NT2/D1 (cell line): ENCODE measurements around the gene PCDHAC2.

Experiments used
- DNase-seq: peaks from one replicate; pipeline ENCODE4 v3.0.0-alpha.2; 2011; ENCODE audit warnings: low read depth, low spot score
- H3K27me3 ChIP-seq: 2 replicates; pipeline ENCODE4 v1.6.0; 2011; ENCODE audit warnings: mild to moderate bottlenecking; ENCODE audit not compliant: insufficient read length, insufficient read depth
- H3K36me3 ChIP-seq: 2 replicates; pipeline ENCODE4 v1.6.1; 2011; ENCODE audit warnings: mild to moderate bottlenecking, low read length, mixed read lengths; ENCODE audit not compliant: insufficient read depth, insufficient read length
- H3K4me1 ChIP-seq: 2 replicates; pipeline ENCODE4 v1.5.1; 2011; ENCODE audit not compliant: insufficient read depth, insufficient read length
- H3K4me3 ChIP-seq: 2 replicates; pipeline ENCODE4 v1.5.1; 2011; ENCODE audit warnings: low read depth; ENCODE audit not compliant: insufficient read length
- H3K9ac ChIP-seq: 2 replicates; pipeline ENCODE4 v1.6.0; 2011; ENCODE audit warnings: low read depth; ENCODE audit not compliant: insufficient read length
- H3K9me3 ChIP-seq: 2 replicates; pipeline ENCODE4 v1.5.1; 2011; ENCODE audit warnings: mild to moderate bottlenecking, low read length; ENCODE audit not compliant: insufficient read depth
- SUZ12 ChIP-seq: IDR thresholded peaks from 2 replicates; pipeline ENCODE4 v1.6.1; 2011; ENCODE audit not compliant: insufficient read length, insufficient read depth; ENCODE audit errors: extremely low read depth
- YY1 ChIP-seq: IDR thresholded peaks from 2 replicates; pipeline ENCODE4 v1.6.1; 2011; ENCODE audit not compliant: insufficient read length, insufficient read depth
- ZNF274 ChIP-seq: IDR thresholded peaks from 2 replicates; pipeline ENCODE4 v1.6.1; 2011; ENCODE audit warnings: mild to moderate bottlenecking, low read depth, low read length

Gene PCDHAC2

DNA sequence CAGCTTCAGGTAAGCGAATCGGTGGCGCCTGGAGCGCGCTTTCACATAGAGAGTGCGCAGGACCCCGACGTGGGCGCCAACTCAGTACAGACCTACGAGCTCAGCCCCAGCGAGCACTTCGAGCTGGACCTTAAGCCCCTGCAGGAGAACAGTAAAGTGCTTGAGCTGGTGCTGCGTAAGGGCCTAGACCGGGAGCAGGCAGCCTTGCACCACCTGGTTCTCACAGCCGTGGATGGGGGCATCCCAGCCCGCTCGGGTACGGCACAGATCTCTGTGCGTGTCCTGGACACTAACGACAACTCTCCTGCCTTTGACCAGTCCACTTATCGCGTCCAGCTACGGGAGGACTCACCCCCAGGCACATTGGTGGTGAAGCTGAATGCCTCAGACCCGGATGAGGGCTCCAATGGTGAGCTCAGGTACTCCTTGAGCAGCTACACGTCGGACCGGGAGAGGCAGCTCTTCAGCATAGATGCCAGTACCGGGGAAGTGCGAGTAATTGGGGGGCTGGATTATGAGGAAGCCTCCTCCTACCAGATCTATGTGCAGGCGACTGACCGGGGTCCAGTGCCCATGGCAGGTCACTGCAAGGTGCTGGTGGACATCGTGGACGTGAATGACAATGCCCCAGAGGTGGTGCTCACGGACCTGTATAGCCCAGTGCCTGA is 1.1 kb downstream of the PCDHAC2 start:
- no peaks in the 10 kb centered on the region for H3K4me1 ChIP-seq
- DNase-seq: no peak
- no peaks in the 10 kb centered on the region for H3K36me3 ChIP-seq
- peak overlapping the region; percentile 66 for H3K9ac ChIP-seq
- peaks cover 39% of the 10 kb centered on the region for H3K27me3 ChIP-seq
- H3K4me3 ChIP-seq: peak overlapping the region; percentile 56
- TF ChIP-seq SUZ12 (no peak), ZNF274 (no peak), YY1 (no peak)
- H3K9me3 ChIP-seq: no peaks in the 10 kb centered on the region

DNA sequence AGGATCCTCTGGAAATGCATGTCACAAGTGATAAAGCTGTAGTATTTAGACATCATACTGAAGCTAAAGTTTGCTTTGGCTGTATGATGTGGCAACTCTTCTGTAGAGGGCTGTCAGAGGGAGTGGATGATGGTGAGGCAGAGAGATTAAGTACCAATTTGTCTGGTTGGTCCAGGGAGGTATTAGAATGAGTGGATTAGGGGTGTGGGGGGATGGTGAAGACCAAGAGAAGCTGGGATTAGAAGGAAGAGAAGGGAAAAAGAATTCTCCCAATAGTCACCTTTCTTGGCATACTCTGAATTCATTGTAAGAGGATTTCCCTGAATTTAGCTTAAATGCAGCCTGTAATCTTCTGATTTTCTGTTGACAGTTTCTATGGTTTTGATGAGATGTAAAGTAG is 3.6 kb downstream of the PCDHAC2 start:
- Histone ChIP-seq H3K4me1 (no peaks in the 10 kb centered on the region), H3K9ac (no peak overlapping the region), H3K4me3 (no peak overlapping the region), H3K36me3 (no peaks in the 10 kb centered on the region), H3K9me3 (no peaks in the 10 kb centered on the region), H3K27me3 (peaks cover 33% of the 10 kb centered on the region)
- no peak for DNase-seq
- no peak for TF ChIP-seq YY1
- TF ChIP-seq ZNF274: no peak
- no peak for TF ChIP-seq SUZ12

DNA sequence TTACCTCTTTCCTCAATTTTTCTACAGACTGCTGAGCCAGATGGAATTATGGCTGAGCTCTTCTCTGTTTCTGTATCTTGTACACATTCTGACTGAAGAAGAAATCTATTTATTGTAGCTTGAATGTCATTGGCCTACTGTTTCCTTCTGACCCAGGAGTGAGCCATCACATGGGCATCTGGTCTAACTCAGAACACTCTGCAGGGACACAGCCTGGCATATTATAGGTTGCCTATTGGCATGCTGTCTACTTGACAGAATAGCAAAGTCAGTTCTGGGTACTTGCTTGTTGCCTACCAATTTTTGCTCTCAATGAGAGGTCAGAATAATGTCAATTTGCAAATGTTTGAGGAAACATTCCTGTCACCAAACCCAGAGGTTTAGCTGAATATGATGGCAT is 7.3 kb downstream of the PCDHAC2 start:
- no peak for TF ChIP-seq SUZ12
- Histone ChIP-seq H3K9me3 (no peaks in the 10 kb centered on the region), H3K36me3 (no peaks in the 10 kb centered on the region), H3K9ac (no peak overlapping the region), H3K4me1 (no peaks in the 10 kb centered on the region), H3K27me3 (peaks cover 5% of the 10 kb centered on the region), H3K4me3 (no peak overlapping the region)
- DNase-seq: no peak

DNA sequence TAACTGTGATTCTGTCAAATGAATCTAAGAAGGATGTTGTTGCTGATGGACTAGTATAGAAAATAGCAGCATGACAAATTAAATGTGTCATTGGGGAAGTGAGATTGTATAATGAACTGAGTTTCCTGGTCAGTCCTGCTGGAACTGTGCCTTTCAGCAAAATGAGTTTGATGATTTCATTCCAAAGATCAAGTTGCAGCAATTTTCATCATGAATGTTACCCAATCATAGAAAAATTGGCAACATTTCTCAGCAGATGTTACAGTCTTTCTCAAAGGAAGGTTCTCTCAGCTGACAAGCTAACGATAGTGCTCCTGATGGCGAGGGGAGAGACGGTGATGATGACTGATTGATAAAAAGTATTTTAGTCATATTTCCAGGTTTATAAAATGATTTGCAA is 10.7 kb downstream of the PCDHAC2 start:
- TF ChIP-seq SUZ12 (no peak), YY1 (no peak)
- Histone ChIP-seq H3K4me3 (no peak overlapping the region), H3K4me1 (no peaks in the 10 kb centered on the region), H3K36me3 (no peaks in the 10 kb centered on the region), H3K27me3 (no peaks in the 10 kb centered on the region), H3K9me3 (no peaks in the 10 kb centered on the region), H3K9ac (no peak overlapping the region)
- no peak for DNase-seq

DNA sequence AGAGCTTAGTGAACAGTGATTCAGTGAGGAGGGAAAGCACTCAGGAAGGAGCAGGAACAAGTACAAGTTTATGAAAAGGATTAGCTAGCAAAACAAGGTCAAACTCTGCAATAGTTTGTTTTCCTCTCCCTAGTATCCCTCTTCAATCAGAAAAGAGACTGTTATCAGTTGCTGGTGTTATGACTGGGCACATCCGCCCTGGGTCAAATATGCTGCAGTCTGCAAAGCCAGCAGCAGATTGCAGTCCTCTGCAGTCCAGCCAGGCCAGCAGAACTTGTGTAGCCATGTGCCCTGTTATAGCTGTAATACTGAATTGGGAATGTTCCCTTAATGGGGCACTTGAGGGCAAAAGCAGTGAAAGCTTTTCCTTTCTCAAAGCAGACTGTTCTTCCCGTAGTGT is 12.0 kb downstream of the PCDHAC2 start:
- H3K4me3 ChIP-seq: no peak overlapping the region
- TF ChIP-seq ZNF274: no peak
- no peak for TF ChIP-seq SUZ12
- no peak for TF ChIP-seq YY1
- H3K27me3 ChIP-seq: no peaks in the 10 kb centered on the region
- H3K9me3 ChIP-seq: no peaks in the 10 kb centered on the region
- no peak for DNase-seq
- H3K4me1 ChIP-seq: no peaks in the 10 kb centered on the region
- no peaks in the 10 kb centered on the region for H3K36me3 ChIP-seq
- H3K9ac ChIP-seq: no peak overlapping the region

DNA sequence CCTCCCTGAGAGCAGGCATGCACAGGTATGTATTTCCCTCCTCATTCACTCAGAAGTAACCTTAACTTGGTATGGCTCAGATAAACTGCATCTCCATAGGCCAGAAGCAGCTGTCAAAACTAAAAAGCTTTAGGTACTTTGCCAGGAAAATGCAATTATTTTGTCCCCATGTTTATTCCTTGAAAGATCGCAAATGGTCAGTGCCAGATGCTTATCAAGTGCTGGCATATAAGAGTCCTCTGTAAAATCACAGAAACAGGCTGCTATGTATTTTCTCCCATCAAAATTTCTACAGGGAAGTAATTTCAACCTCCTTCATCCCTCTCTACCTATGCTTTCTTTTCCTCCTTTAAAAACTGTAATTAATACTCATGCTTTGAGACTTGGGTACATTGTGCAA is 12.7 kb downstream of the PCDHAC2 start:
- H3K9ac ChIP-seq: no peak overlapping the region
- no peaks in the 10 kb centered on the region for H3K4me1 ChIP-seq
- no peak overlapping the region for H3K4me3 ChIP-seq
- no peaks in the 10 kb centered on the region for H3K27me3 ChIP-seq
- H3K36me3 ChIP-seq: no peaks in the 10 kb centered on the region
- TF ChIP-seq SUZ12 (no peak), ZNF274 (no peak), YY1 (no peak)
- no peak for DNase-seq
- no peaks in the 10 kb centered on the region for H3K9me3 ChIP-seq

DNA sequence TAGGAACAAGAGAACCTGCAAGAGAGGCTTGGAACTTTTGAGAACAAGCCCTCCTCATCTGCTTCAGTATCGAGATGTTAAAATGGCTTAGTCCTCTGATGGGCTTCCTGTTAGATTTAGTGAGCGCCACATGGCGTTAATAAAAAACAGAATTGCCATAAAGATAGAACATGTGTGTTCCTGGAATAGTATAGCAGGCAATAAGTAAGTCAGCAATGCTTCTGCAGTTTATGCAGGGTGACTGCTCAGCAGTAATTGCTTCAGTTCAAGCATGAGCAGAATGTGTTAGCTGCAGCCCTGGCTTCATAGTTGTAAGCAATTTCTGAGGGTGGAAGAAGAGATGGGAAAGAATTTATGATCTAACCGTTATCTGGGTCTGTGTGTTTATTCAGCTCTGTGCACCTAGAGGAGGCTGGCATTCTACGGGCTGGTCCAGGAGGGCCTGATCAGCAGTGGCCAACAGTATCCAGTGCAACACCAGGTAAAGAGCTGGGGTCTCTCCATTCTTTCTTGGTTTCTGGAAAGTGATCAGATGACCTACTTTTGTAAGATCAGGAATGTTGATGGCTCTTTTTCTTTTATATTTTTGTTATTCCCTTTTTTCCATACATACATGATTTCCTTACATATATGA is 15.9 kb downstream of the PCDHAC2 start:
- no peaks in the 10 kb centered on the region for H3K4me1 ChIP-seq
- no peak for DNase-seq
- no peaks in the 10 kb centered on the region for H3K9me3 ChIP-seq
- no peak overlapping the region for H3K4me3 ChIP-seq
- no peak overlapping the region for H3K9ac ChIP-seq
- no peaks in the 10 kb centered on the region for H3K36me3 ChIP-seq
- TF ChIP-seq ZNF274 (no peak), YY1 (no peak), SUZ12 (no peak)
- H3K27me3 ChIP-seq: no peaks in the 10 kb centered on the region
